ENCODE data around the gene TTPAL.

TTPAL gene

DNA sequence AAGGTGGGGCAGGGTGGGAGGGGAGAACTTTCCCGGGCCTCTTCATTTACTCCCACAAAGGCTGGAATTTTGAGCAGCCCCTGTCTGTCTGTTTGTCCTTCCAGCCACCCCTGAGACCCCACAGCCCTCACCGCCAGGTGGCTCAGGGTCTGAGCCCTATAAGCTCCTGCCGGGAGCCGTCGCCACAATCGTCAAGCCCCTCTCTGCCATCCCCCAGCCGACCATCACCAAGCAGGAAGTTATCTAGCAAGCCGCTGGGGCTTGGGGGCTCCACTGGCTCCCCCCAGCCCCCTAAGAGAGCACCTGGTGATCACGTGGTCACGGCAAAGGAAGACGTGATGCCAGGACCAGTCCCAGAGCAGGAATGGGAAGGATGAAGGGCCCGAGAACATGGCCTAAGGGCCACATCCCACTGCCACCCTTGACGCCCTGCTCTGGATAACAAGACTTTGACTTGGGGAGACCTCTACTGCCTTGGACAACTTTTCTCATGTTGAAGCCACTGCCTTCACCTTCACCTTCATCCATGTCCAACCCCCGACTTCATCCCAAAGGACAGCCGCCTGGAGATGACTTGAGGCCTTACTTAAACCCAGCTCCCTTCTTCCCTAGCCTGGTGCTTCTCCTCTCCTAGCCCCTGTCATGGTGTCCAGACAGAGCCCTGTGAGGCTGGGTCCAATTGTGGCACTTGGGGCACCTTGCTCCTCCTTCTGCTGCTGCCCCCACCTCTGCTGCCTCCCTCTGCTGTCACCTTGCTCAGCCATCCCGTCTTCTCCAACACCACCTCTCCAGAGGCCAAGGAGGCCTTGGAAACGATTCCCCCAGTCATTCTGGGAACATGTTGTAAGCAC is 46.0 kb upstream of the TTPAL start:
- TF ChIP-seq, protein P1, sequence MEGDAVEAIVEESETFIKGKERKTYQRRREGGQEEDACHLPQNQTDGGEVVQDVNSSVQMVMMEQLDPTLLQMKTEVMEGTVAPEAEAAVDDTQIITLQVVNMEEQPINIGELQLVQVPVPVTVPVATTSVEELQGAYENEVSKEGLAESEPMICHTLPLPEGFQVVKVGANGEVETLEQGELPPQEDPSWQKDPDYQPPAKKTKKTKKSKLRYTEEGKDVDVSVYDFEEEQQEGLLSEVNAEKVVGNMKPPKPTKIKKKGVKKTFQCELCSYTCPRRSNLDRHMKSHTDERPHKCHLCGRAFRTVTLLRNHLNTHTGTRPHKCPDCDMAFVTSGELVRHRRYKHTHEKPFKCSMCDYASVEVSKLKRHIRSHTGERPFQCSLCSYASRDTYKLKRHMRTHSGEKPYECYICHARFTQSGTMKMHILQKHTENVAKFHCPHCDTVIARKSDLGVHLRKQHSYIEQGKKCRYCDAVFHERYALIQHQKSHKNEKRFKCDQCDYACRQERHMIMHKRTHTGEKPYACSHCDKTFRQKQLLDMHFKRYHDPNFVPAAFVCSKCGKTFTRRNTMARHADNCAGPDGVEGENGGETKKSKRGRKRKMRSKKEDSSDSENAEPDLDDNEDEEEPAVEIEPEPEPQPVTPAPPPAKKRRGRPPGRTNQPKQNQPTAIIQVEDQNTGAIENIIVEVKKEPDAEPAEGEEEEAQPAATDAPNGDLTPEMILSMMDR (IDR thresholded peaks at IDR 0.05; ENCODE audit: extremely low read depth, missing control alignments): no peak
- DNase-seq (ENCODE audit: low spot score): no peak

DNA sequence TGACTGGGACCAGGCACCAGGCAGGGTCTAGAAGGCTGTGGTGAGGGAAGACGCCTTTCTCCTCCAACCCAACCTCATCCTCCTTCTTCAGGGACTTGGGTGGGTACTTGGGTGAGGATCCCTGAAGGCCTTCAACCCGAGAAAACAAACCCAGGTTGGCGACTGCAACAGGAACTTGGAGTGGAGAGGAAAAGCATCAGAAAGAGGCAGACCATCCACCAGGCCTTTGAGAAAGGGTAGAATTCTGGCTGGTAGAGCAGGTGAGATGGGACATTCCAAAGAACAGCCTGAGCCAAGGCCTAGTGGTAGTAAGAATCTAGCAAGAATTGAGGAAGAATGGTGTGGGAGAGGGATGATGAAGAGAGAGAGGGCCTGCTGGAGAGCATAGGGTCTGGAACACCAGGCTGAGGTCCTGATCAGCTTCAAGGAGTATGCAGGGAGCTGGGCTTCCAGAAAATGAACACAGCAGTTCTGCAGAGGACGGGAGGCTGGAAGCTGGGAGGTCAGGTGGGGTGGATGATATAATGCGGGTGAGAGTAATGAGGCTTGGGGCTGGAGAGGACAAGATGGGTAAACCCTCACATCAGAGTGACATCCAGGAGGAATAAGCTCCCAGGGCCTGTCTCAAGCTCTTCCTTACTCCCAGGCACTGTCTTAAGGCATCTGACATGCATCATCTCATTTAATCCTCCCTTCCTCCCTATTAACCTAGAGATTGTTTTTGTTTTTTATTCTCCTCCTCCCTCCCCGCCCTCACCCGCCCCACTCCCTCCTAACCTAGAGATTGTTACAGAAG is 45.2 kb upstream of the TTPAL start:
- no peak for DNase-seq (ENCODE audit: low spot score)
- TF ChIP-seq, protein P1 (IDR thresholded peaks at IDR 0.05; ENCODE audit: extremely low read depth, missing control alignments): no peak

DNA sequence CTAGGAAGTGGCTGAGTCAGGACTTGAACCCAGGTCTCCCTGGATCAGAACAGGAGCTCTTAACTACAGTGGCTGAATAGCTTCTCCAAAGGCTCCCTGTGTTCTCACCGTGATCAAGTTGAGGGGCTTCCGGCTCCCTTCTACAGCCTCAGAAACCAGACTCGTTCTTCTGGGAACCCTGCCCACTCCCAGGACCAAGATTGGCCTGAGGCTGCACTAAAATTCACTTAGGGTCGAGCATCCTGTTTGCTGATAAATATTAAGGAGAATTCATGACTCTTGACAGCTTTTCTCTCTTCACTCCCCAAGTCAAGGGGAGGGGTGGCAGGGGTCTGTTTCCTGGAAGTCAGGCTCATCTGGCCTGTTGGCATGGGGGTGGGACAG is 44.6 kb upstream of the TTPAL start:
- no peak for DNase-seq (ENCODE audit: low spot score)

DNA sequence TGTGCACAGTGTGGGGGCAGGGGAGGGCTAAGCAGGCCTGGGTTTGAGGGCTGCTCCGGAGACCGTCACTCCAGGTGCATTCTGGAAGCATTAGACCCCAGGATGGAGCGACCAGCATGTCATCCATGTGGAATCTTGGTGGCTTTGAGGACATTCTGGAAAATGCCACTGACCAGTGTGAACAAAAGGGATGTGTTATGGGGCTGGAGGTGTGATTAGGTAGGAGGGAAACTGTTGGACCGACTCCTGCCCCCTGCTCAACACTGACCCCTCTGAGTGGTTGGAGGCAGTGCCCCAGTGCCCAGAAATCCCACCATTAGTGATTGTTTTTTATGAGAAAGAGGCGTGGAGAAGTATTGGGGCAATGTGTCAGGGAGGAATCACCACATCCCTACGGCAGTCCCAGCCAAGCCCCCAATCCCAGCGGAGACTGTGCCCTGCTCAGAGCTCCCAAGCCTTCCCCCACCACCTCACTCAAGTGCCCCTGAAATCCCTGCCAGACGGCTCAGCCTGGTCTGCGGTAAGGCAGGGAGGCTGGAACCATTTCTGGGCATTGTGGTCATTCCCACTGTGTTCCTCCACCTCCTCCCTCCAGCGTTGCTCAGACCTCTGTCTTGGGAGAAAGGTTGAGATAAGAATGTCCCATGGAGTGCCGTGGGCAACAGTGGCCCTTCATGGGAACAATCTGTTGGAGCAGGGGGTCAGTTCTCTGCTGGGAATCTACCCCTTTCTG is 44.0 kb upstream of the TTPAL start:
- DNase-seq (ENCODE audit: low spot score): no peak
- TF ChIP-seq, protein P1 (IDR thresholded peaks at IDR 0.05; ENCODE audit: extremely low read depth, missing control alignments): no peak

More for the DNA sequence above, 44.6 kb upstream of the TTPAL start:
- TF ChIP-seq, protein P1 (IDR thresholded peaks at IDR 0.05; ENCODE audit: extremely low read depth, missing control alignments): no peak

DNA sequence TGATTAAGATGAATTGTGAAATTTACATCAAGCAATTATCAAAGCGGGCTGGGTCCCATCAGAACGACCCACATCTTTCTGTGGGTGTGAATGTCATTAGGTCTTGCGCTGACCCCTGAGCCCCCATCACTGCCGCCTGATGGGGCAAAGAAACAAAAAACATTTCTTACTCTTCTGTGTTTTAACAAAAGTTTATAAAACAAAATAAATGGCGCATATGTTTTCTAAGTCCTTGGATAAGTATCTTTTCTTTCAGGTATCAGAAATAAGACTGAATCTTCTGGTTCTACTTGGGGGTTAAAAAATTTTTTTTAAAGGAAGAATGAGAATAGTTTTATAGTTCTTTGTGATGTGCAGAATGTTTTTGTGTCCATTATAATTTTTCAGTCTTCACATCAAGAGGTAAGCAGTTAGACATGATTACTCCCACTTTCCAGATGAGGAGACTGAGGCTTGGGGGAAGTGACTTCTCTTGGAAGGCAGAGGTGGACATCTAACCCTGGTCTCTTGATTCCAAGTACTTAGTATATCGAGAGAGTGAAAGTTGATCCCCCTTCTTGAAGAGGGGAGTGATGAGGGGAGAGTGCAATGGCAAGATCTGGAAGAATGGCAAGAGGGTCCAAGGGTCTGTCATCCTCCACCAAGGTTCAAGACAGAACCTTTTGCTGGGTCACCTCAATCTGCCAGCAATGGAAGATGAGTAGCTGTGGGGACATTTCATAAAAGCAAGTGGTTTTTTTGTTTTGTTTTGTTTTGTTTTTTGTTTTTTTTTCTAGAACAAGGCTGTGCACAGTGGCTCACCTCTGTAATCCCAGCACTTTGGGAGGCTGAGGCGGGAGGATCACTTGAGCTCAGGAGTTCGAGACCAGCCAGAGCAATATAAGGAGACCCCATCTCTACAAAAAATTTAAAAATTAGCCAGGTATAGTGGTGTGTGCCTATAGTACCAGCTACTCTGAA is 42.8 kb upstream of the TTPAL start:
- DNase-seq (ENCODE audit: low spot score): no peak
- TF ChIP-seq, protein P1 (IDR thresholded peaks at IDR 0.05; ENCODE audit: extremely low read depth, missing control alignments): no peak

DNA sequence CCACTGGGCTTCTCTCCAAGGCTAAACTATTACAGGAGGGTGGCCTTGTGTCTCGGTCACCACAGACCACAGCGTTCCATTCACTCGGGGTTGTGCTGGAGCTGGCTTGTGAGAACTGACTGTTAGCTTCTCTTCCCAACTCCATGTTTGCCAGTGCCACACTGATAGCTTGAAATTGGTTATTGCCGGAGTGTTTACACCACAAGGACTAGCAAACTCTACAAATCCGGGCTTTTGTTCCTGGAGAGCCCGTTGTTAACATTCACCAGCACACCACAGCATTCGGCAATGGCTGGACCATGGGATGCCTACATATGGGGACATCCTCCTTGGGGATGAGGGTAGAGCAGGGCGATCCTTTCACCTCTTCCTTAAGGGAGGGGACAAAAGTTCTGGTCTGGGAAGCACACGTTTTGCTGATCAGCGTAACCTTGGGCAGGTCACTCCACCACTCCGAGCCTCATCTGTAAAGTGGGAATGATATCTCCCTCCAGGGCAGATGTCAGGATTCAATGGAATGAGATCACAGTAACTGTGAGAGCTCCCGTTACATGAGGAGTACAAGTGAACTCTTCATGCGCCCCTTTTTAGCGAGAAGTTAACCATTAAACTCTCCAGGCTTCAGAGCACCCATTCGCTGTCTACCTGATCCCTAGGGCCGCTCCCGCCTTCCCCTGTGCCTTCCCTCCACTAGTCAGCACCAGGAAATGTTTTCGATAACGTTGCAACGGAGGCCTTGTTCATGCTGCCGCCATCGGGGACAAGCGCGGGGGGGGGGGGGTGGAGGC is 41.7 kb upstream of the TTPAL start:
- DNase-seq (ENCODE audit: low spot score): no peak
- TF ChIP-seq, protein P1 (IDR thresholded peaks at IDR 0.05; ENCODE audit: extremely low read depth, missing control alignments): no peak
